MM.1S (cell line): ENCODE measurements around the gene PROM2.

Source experiments
- DNase-seq: peaks from one replicate; pipeline ENCODE4 v3.0.0-alpha.2; 2015
- H2AFZ ChIP-seq: fragments of 300-600 bp; sonication (generic); 2 replicates; pipeline ENCODE4 v1.6.0; 2016; ENCODE audit warnings: antibody characterized with exemption, low read length
- H3F3A ChIP-seq: fragments of 300-600 bp; sonication (generic); 2 replicates; pipeline ENCODE4 v1.6.1; 2016; ENCODE audit warnings: mild to moderate bottlenecking, antibody characterized with exemption, low read length, moderate library complexity, mixed read lengths; ENCODE audit not compliant: insufficient read depth
- H3K27ac ChIP-seq: fragments of 300-600 bp; sonication (generic); 2 replicates; pipeline ENCODE4 v1.5.1; 2016; ENCODE audit warnings: mild to moderate bottlenecking, low read length
- H3K27me3 ChIP-seq: fragments of 300-600 bp; sonication (generic); replicated peaks from 2 replicates; pipeline ENCODE4 v1.6.0; 2016; ENCODE audit warnings: low read length; ENCODE audit not compliant: insufficient read depth
- H3K36me3 ChIP-seq: fragments of 300-600 bp; sonication (generic); replicated peaks from 2 replicates; pipeline ENCODE4 v1.6.1; 2016; ENCODE audit warnings: mild to moderate bottlenecking, low read length, mixed read lengths; ENCODE audit not compliant: insufficient read depth
- H3K4me1 ChIP-seq: fragments of 300-600 bp; sonication (generic); 2 replicates; pipeline ENCODE4 v1.6.1; 2016; ENCODE audit warnings: low read length, mixed read lengths
- H3K4me2 ChIP-seq: fragments of 300-600 bp; sonication (generic); 2 replicates; pipeline ENCODE4 v1.6.0; 2016; ENCODE audit warnings: low read depth, low read length
- H3K4me3 ChIP-seq: fragments of 300-600 bp; sonication (generic); 2 replicates; pipeline ENCODE4 v1.5.1; 2016; ENCODE audit warnings: low read length, mixed read lengths
- H3K79me2 ChIP-seq: fragments of 300-600 bp; sonication (generic); 2 replicates; pipeline ENCODE4 v1.6.1; 2016; ENCODE audit warnings: mixed run types, low read length, mixed read lengths
- H3K9ac ChIP-seq: fragments of 300-600 bp; sonication (generic); 2 replicates; pipeline ENCODE4 v1.6.1; 2016; ENCODE audit warnings: low read length, mixed read lengths
- H3K9me2 ChIP-seq: fragments of 300-600 bp; sonication (generic); replicated peaks from 2 replicates; pipeline ENCODE4 v1.6.1; 2016; ENCODE audit warnings: mild to moderate bottlenecking, low read length, mixed read lengths; ENCODE audit not compliant: insufficient read depth
- H3K9me3 ChIP-seq: fragments of 300-600 bp; sonication (generic); replicated peaks from 2 replicates; pipeline ENCODE4 v1.6.1; 2016; ENCODE audit warnings: mild to moderate bottlenecking, low read length, mixed read lengths; ENCODE audit not compliant: insufficient read depth
- H4K20me1 ChIP-seq: fragments of 300-600 bp; sonication (generic); 2 replicates; pipeline ENCODE4 v1.6.1; 2016; ENCODE audit warnings: mild to moderate bottlenecking, low read length, moderate library complexity, mixed read lengths; ENCODE audit not compliant: insufficient read depth
- EZH2 ChIP-seq: fragments of 300-600 bp; sonication (generic); optimal IDR thresholded peaks from 2 replicates; pipeline ENCODE3; 2017; ENCODE audit warnings: low read depth, mild to moderate bottlenecking, antibody characterized with exemption, low read length, mixed read lengths
- EZH2phosphoT487 ChIP-seq: fragments of 300-600 bp; sonication (generic); IDR thresholded peaks from 2 replicates; pipeline ENCODE4 v1.6.1; 2018; ENCODE audit warnings: antibody characterized with exemption, low read length
- TF ChIP-seq, protein P1 (sequence below): fragments of 300-600 bp; sonication (generic); IDR thresholded peaks from 2 replicates; pipeline ENCODE4 v1.5.1; 2016; ENCODE audit warnings: antibody characterized with exemption, low read length, mixed read lengths

Gene PROM2

DNA sequence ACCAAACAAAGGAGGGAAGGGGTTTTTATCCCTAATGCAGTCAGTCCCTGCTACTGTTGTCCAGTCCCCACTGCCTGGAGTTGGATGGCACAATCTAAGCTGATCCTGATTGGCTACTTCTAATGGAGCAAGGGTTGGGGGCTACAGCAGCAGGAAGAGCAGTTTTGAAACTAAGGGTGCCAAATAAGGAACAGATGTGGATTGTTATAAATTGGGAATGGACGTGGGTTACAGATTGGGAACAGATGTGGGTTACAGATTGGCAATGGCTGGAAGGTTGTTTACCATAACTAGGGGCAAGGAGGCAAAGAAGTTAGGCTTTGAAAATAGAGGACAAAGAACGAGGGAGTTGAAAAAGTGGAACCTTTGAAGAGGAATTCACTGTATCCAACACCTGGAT is 16.0 kb upstream of the PROM2 start:
- no peaks in the 10 kb centered on the region for H3F3A ChIP-seq
- H3K36me3 ChIP-seq, result no peaks in the 10 kb centered on the region
- no peak overlapping the region for H3K9ac ChIP-seq
- H3K9me2 ChIP-seq, result no peaks in the 10 kb centered on the region
- H3K4me2 ChIP-seq, result no peak overlapping the region
- no peaks in the 10 kb centered on the region for H4K20me1 ChIP-seq
- no peaks in the 10 kb centered on the region for H3K4me1 ChIP-seq
- no peak overlapping the region for H2AFZ ChIP-seq
- no peak overlapping the region for H3K27ac ChIP-seq
- no peaks in the 10 kb centered on the region for H3K9me3 ChIP-seq
- TF ChIP-seq EZH2 (no peak), EZH2phosphoT487 (no peak)
- TF ChIP-seq, protein P1, sequence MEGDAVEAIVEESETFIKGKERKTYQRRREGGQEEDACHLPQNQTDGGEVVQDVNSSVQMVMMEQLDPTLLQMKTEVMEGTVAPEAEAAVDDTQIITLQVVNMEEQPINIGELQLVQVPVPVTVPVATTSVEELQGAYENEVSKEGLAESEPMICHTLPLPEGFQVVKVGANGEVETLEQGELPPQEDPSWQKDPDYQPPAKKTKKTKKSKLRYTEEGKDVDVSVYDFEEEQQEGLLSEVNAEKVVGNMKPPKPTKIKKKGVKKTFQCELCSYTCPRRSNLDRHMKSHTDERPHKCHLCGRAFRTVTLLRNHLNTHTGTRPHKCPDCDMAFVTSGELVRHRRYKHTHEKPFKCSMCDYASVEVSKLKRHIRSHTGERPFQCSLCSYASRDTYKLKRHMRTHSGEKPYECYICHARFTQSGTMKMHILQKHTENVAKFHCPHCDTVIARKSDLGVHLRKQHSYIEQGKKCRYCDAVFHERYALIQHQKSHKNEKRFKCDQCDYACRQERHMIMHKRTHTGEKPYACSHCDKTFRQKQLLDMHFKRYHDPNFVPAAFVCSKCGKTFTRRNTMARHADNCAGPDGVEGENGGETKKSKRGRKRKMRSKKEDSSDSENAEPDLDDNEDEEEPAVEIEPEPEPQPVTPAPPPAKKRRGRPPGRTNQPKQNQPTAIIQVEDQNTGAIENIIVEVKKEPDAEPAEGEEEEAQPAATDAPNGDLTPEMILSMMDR, result no peak
- no peaks in the 10 kb centered on the region for H3K79me2 ChIP-seq
- no peak for DNase-seq
- no peaks in the 10 kb centered on the region for H3K27me3 ChIP-seq
- H3K4me3 ChIP-seq, result no peak overlapping the region

DNA sequence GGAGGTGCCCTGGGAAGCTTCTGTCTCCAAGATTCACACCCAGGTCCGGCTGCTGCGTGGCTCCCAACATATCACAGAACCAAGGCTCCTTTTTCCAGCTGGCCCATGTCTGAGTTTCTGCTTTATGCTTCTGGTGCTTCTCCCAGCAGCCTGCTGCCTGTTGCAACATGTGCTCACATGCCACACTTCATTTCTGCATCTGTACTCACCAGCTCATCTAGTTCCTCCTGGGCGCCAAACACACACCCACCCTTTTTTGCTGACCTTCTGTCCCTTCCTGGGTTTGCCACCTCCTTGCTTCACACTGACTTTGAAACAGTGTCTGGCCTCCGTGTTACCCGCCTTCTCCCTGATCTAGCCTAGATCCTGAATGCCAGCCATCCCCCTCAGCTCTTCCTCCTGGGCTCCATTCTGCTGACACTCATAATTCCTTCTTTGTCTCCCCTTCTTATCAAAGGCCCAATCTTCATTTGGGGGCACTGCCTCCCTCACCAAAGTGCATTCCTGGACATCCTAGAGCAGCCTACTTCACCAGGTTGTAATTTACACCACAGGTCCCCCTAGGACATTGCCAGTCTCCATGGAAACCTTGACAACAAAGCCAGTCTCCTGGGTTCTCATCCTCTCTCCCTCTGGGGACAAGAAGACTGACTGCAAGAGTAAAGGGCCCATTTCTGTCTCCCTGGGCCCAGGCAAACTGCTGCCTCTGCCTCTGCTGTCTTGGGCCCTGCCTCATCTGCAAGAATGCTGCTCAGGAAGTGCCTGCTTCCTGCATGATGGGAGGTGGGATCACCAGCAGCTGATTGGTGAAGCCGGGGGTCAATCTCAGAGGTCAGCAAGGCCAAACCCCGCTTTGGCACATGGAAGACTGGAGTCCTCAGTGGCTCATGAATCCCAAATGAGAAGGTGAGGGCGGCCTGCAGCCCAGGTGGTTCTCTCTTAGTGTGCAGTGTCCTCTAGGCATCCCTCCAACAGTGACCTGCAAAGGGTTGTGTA is 13.9 kb upstream of the PROM2 start:
- no peak for DNase-seq
- Histone ChIP-seq H3K79me2 (no peaks in the 10 kb centered on the region), H4K20me1 (no peaks in the 10 kb centered on the region), H3K4me1 (no peaks in the 10 kb centered on the region), H3K4me2 (no peak overlapping the region), H2AFZ (no peak overlapping the region), H3K9me2 (no peaks in the 10 kb centered on the region), H3F3A (no peaks in the 10 kb centered on the region), H3K27ac (no peak overlapping the region), H3K9me3 (no peaks in the 10 kb centered on the region), H3K9ac (no peak overlapping the region), H3K27me3 (no peaks in the 10 kb centered on the region), H3K4me3 (no peak overlapping the region), H3K36me3 (no peaks in the 10 kb centered on the region)
- TF ChIP-seq EZH2, result no peak
- TF ChIP-seq, protein P1, result no peak

DNA sequence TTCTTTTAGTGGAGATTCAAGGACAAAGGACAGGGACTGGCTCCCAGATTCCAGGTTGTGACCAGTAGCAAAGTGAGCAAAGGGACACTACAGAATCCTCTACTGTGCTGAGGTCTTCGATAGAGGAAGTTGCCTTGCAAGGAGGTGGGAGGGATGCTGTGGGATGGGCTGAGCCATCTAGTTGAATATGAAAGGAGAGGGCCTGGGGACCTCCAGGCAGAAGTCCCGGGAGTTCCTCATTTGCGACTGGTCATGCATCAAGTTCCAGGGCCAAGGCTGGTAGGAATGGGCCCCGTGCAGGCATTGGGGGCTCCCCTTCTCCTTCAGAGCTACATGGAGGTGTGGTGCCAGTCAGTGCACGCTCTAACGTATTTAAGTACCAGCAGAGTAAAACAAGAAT is 12.6 kb upstream of the PROM2 start:
- H3K4me1 ChIP-seq, result no peaks in the 10 kb centered on the region
- H3K9me3 ChIP-seq, result no peaks in the 10 kb centered on the region
- no peaks in the 10 kb centered on the region for H4K20me1 ChIP-seq
- no peaks in the 10 kb centered on the region for H3K36me3 ChIP-seq
- H3K27me3 ChIP-seq, result no peaks in the 10 kb centered on the region
- H3K4me3 ChIP-seq, result no peak overlapping the region
- H2AFZ ChIP-seq, result no peak overlapping the region
- no peak overlapping the region for H3K27ac ChIP-seq
- H3F3A ChIP-seq, result no peaks in the 10 kb centered on the region
- no peak overlapping the region for H3K4me2 ChIP-seq
- no peaks in the 10 kb centered on the region for H3K79me2 ChIP-seq
- H3K9me2 ChIP-seq, result no peaks in the 10 kb centered on the region
- no peak for TF ChIP-seq EZH2
- no peak for TF ChIP-seq EZH2phosphoT487
- TF ChIP-seq, protein P1, result no peak
- H3K9ac ChIP-seq, result no peak overlapping the region
- DNase-seq, result no peak
